H9 (cell line): ENCODE measurements around the gene ABCC3. TPM values are rescaled to one million over a fixed set of nuclear protein-coding genes. Genes with fewer than 3 reads are reported as not detected.
A peak's percentile ranks its signal among the peaks of the same experiment; 100 is the strongest.

Experiments
- DNase-seq: peaks from one replicate; pipeline ENCODE4 v3.0.0-alpha.2; 2017
- H2AFZ ChIP-seq: one replicate; pipeline ENCODE4 v1.6.1; 2013; ENCODE audit warnings: mild to moderate bottlenecking, low read length, control low read depth, moderate library complexity
- H2AK5ac ChIP-seq: 2 replicates; pipeline ENCODE4 v1.6.1; 2013; ENCODE audit warnings: low read length, control low read depth, mixed read lengths; ENCODE audit not compliant: insufficient read length
- H2BK120ac ChIP-seq: one replicate; pipeline ENCODE4 v1.6.1; 2013; ENCODE audit warnings: low read depth, mild to moderate bottlenecking, low read length, control low read depth, inconsistent platforms; ENCODE audit not compliant: poor library complexity, severe bottlenecking
- H2BK12ac ChIP-seq: 2 replicates; pipeline ENCODE4 v1.6.1; 2013; ENCODE audit warnings: low read length, control low read depth, mixed read lengths, low read depth; ENCODE audit not compliant: insufficient read length
- H2BK15ac ChIP-seq: 2 replicates; pipeline ENCODE4 v1.6.1; 2013; ENCODE audit warnings: low read depth, low read length, control low read depth
- H2BK20ac ChIP-seq: one replicate; pipeline ENCODE4 v1.6.1; 2013; ENCODE audit warnings: low read depth, mild to moderate bottlenecking, low read length, control low read depth, inconsistent platforms; ENCODE audit not compliant: poor library complexity, severe bottlenecking
- H2BK5ac ChIP-seq: 2 replicates; pipeline ENCODE4 v1.6.1; 2013; ENCODE audit warnings: low read length, control low read depth, mixed read lengths; ENCODE audit not compliant: insufficient read length
- H3K14ac ChIP-seq: 2 replicates; pipeline ENCODE4 v1.6.1; 2013; ENCODE audit warnings: low read length, control low read depth; ENCODE audit not compliant: insufficient read depth
- H3K18ac ChIP-seq: 2 replicates; pipeline ENCODE4 v1.6.1; 2013; ENCODE audit warnings: low read depth, mild to moderate bottlenecking, mixed read lengths, low read length, control low read depth; ENCODE audit not compliant: insufficient read length
- H3K23ac ChIP-seq: 2 replicates; pipeline ENCODE4 v1.6.1; 2013; ENCODE audit warnings: low read length, control low read depth, mixed read lengths, low read depth; ENCODE audit not compliant: insufficient read length
- H3K23me2 ChIP-seq: 2 replicates; pipeline ENCODE4 v1.6.1; 2013; ENCODE audit warnings: low read depth, mild to moderate bottlenecking, mixed read lengths, low read length, control low read depth; ENCODE audit not compliant: insufficient read length, poor library complexity, severe bottlenecking
- H3K27ac ChIP-seq: 2 replicates; pipeline ENCODE4 v1.5.1; 2013; ENCODE audit warnings: low read length, control low read depth, mixed read lengths, low read depth; ENCODE audit not compliant: insufficient read length
- H3K27me3 ChIP-seq: 2 replicates; pipeline ENCODE4 v1.6.1; 2013; ENCODE audit warnings: low read length, control low read depth, inconsistent platforms; ENCODE audit not compliant: insufficient read depth
- H3K4ac ChIP-seq: 2 replicates; pipeline ENCODE4 v1.6.1; 2013; ENCODE audit warnings: low read depth, mild to moderate bottlenecking, control low read depth, inconsistent platforms, low read length, moderate library complexity
- H3K4me1 ChIP-seq: 2 replicates; pipeline ENCODE4 v1.6.1; 2013; ENCODE audit warnings: low read length, control low read depth, inconsistent platforms; ENCODE audit not compliant: insufficient read depth
- H3K4me2 ChIP-seq: 2 replicates; pipeline ENCODE4 v1.6.1; 2013; ENCODE audit warnings: low read length, control low read depth, mixed read lengths; ENCODE audit not compliant: insufficient read length, insufficient read depth
- H3K56ac ChIP-seq: 2 replicates; pipeline ENCODE4 v1.6.1; 2013; ENCODE audit warnings: low read depth, mild to moderate bottlenecking, mixed read lengths, low read length, control low read depth; ENCODE audit not compliant: insufficient read length
- H3K79me1 ChIP-seq: 2 replicates; pipeline ENCODE4 v1.6.1; 2013; ENCODE audit warnings: low read depth, mild to moderate bottlenecking, moderate library complexity, low read length, control low read depth, inconsistent platforms; ENCODE audit not compliant: insufficient read depth, poor library complexity, severe bottlenecking
- H3K79me2 ChIP-seq: 2 replicates; pipeline ENCODE4 v1.6.1; 2013; ENCODE audit warnings: low read length, control low read depth, inconsistent platforms; ENCODE audit not compliant: insufficient read depth
- H3K9ac ChIP-seq: 2 replicates; pipeline ENCODE4 v1.6.1; 2013; ENCODE audit warnings: low read length, control low read depth, mixed read lengths; ENCODE audit not compliant: insufficient read length; ENCODE audit errors: extremely low read depth
- H3K9me3 ChIP-seq: one replicate; pipeline ENCODE4 v1.6.1; 2013; ENCODE audit warnings: low read depth, low read length, inconsistent platforms; ENCODE audit not compliant: control insufficient read depth
- H3T11ph ChIP-seq: one replicate; pipeline ENCODE4 v1.6.1; 2013; ENCODE audit warnings: mild to moderate bottlenecking, low read length, control low read depth, inconsistent platforms
- H4K20me1 ChIP-seq: one replicate; pipeline ENCODE4 v1.6.1; 2013; ENCODE audit not compliant: control insufficient read depth, insufficient read length, insufficient read depth
- H4K5ac ChIP-seq: 2 replicates; pipeline ENCODE4 v1.6.1; 2013; ENCODE audit warnings: low read depth, mild to moderate bottlenecking, mixed read lengths, low read length, control low read depth; ENCODE audit not compliant: insufficient read length
- H4K8ac ChIP-seq: replicated peaks from 2 replicates; pipeline ENCODE4 v1.6.1; 2013; ENCODE audit warnings: low read length, control low read depth, mixed read lengths, low read depth; ENCODE audit not compliant: insufficient read length
- H4K91ac ChIP-seq: 2 replicates; pipeline ENCODE4 v1.6.1; 2013; ENCODE audit warnings: low read depth, mild to moderate bottlenecking, moderate library complexity, mixed read lengths, low read length, control low read depth; ENCODE audit not compliant: insufficient read length
- H3K27ac Mint-ChIP-seq, 3 experiments: 2 replicates in 2 of 3; 3 replicates in 1 of 3; pipeline ENCODE4 v1.8.0; 2020 to 2021; ENCODE audit warnings: mixed read lengths in 3 of 3, mild to moderate bottlenecking in 1 of 3, moderate library complexity in 1 of 3
- H3K27me3 Mint-ChIP-seq: 2 replicates; pipeline ENCODE4 v1.8.0; 2021; ENCODE audit warnings: low read depth, mild to moderate bottlenecking, moderate library complexity, mixed read lengths
- H3K36me3 Mint-ChIP-seq, 3 experiments: 2 replicates in 2 of 3; 3 replicates in 1 of 3; pipeline ENCODE4 v1.8.0; 2020 to 2021; ENCODE audit warnings: low read depth in 3 of 3, mixed read lengths in 3 of 3; ENCODE audit not compliant: insufficient read depth in 1 of 3
- H3K4me1 Mint-ChIP-seq, 2 experiments: 2 replicates each; pipeline ENCODE4 v1.8.0; 2020; ENCODE audit warnings: mixed read lengths in 2 of 2
- H3K4me3 Mint-ChIP-seq, 2 experiments: 2 replicates in 1 of 2; 3 replicates in 1 of 2; pipeline ENCODE4 v1.8.0; 2020 to 2021; ENCODE audit warnings: mild to moderate bottlenecking in 2 of 2, mixed read lengths in 2 of 2, moderate library complexity in 1 of 2
- H3K9me3 Mint-ChIP-seq, 2 experiments: 2 replicates in 1 of 2; 3 replicates in 1 of 2; pipeline ENCODE4 v1.8.0; 2020; ENCODE audit warnings: mild to moderate bottlenecking in 2 of 2, mixed read lengths in 2 of 2, moderate library complexity in 1 of 2
- WGBS: extraction: QIAGEN DNeasy Blood & Tissue Kit; methylation state at CpG from one replicate; pipeline ENCODE4 v1.1.7; 2013; ENCODE audit warnings: missing lambda C conversion rate, low lambda C conversion rate, mixed read lengths; ENCODE audit not compliant: insufficient read length; ENCODE audit errors: extremely low coverage; 5-methylcytosine and 5-hydroxymethylcytosine counted together
- total RNA-seq: library from RNA; stranded (reverse); gene quantifications from 2 replicates; pipeline ENCODE4 v1.2.1, GENCODE V29; 2021
- TF ChIP-seq, protein P1 (sequence below): fragments of 200-600 bp; sonication (generic); conservative IDR thresholded peaks from 3 replicates; pipeline ENCODE4 v1.8.0; 2021; ENCODE audit warnings: antibody characterized with exemption, mild to moderate bottlenecking

Gene ABCC3
- total RNA-seq, 1 experiment from 2014 or later: 0.31 TPM

- Histone ChIP-seq H3K18ac (no peak overlapping the region), H2BK15ac (no peak overlapping the region), H3K79me2 (no peaks in the 10 kb centered on the region), H3K23me2 (peaks cover 9% of the 10 kb centered on the region), H2BK5ac (no peak overlapping the region), H3K27me3 (peaks cover 23% of the 10 kb centered on the region; the same call in 1 of the 2 replicates), H4K8ac (no peak overlapping the region), H3K9me3 (no peaks in the 10 kb centered on the region), H3K14ac (no peak overlapping the region; the same call in 1 of the 2 replicates), H3K23ac (no peak overlapping the region), H3K4ac (no peak overlapping the region), H2AFZ (no peak overlapping the region), H2BK120ac (no peak overlapping the region), H4K20me1 (no peaks in the 10 kb centered on the region), H3K9ac (no peak overlapping the region), H2BK12ac (no peak overlapping the region), H2BK20ac (no peak overlapping the region), H4K91ac (no peak overlapping the region), H4K5ac (no peak overlapping the region), H3K56ac (no peak overlapping the region), H3K4me1 (no peaks in the 10 kb centered on the region; the same call in 1 of the 2 replicates), H3K4me2 (peak overlapping the region; percentile 53), H2AK5ac (no peak overlapping the region), H3K27ac (no peak overlapping the region), H3T11ph (no peak overlapping the region), H3K79me1 (no peaks in the 10 kb centered on the region)
- Mint-ChIP-seq H3K27ac (no peak overlapping the region), H3K27me3 (peaks cover 65% of the 10 kb centered on the region), H3K4me3 (peak overlapping the region; percentile 47 to 68), H3K36me3 (no peaks in the 10 kb centered on the region), H3K9me3 (no peaks in the 10 kb centered on the region), H3K4me1 (peaks cover 0 to 20% of the 10 kb centered on the region in 2 experiments)
- WGBS: no CpG with 5 or more reads among the region's 52 CpGs
- TF ChIP-seq, protein P1, sequence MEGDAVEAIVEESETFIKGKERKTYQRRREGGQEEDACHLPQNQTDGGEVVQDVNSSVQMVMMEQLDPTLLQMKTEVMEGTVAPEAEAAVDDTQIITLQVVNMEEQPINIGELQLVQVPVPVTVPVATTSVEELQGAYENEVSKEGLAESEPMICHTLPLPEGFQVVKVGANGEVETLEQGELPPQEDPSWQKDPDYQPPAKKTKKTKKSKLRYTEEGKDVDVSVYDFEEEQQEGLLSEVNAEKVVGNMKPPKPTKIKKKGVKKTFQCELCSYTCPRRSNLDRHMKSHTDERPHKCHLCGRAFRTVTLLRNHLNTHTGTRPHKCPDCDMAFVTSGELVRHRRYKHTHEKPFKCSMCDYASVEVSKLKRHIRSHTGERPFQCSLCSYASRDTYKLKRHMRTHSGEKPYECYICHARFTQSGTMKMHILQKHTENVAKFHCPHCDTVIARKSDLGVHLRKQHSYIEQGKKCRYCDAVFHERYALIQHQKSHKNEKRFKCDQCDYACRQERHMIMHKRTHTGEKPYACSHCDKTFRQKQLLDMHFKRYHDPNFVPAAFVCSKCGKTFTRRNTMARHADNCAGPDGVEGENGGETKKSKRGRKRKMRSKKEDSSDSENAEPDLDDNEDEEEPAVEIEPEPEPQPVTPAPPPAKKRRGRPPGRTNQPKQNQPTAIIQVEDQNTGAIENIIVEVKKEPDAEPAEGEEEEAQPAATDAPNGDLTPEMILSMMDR: peak; percentile 34; the same call in 2 of the 3 replicates
- no peak for DNase-seq
These were observed 442 bp downstream of the ABCC3 start for GRCh38 chr17:50634915-50635731.
